Upper lobe of left lung (tissue), 4 donors: ENCODE results near the gene MTMR11.

Source experiments
- POLR2A ChIP-seq, 4 donors: fragments of 450-650 bp; IDR thresholded peaks; one replicate each; pipeline ENCODE4 v1.5.1; 2016 to 2017; ENCODE audit warnings: antibody characterized with exemption in 4 of 4, mild to moderate bottlenecking in 2 of 4
- TF ChIP-seq, protein P1 (sequence below), 6 experiments: fragments of 450-650 bp in 4 of 6; fragments of 200-600 bp in 2 of 6; sonication (generic) in 2 of 6; IDR thresholded peaks; one replicate each; pipeline ENCODE4 v1.5.1; 2016 to 2019; ENCODE audit warnings: antibody characterized with exemption in 6 of 6

- no peak for TF ChIP-seq POLR2A (IDR thresholded peaks at IDR 0.05)
- TF ChIP-seq, protein P1, sequence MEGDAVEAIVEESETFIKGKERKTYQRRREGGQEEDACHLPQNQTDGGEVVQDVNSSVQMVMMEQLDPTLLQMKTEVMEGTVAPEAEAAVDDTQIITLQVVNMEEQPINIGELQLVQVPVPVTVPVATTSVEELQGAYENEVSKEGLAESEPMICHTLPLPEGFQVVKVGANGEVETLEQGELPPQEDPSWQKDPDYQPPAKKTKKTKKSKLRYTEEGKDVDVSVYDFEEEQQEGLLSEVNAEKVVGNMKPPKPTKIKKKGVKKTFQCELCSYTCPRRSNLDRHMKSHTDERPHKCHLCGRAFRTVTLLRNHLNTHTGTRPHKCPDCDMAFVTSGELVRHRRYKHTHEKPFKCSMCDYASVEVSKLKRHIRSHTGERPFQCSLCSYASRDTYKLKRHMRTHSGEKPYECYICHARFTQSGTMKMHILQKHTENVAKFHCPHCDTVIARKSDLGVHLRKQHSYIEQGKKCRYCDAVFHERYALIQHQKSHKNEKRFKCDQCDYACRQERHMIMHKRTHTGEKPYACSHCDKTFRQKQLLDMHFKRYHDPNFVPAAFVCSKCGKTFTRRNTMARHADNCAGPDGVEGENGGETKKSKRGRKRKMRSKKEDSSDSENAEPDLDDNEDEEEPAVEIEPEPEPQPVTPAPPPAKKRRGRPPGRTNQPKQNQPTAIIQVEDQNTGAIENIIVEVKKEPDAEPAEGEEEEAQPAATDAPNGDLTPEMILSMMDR (IDR thresholded peaks at IDR 0.05), result no peak
These were observed 30.4 kb upstream of the MTMR11 start for GRCh38 chr1:149967041-149967440.
